Endothelial cell of umbilical vein (primary cell): ENCODE data around the gene STK17B. TPM values are rescaled to one million over a fixed set of nuclear protein-coding genes. Genes with fewer than 3 reads are reported as not detected.

Experiments used
- BruUV-seq: library from RNA; stranded (reverse); fragments of 400-500 nt; replicated peaks from 2 replicates; lab custom pipeline; 2021; lab: Mats Ljungman, UMichigan
- CTCF ChIA-PET: fragments of 300-600, 350-600 bp; sonication (Branson Sonifier 250); formaldehyde crosslinking; loops from one replicate; lab custom pipeline; 2021; ENCODE audit warnings: antibody characterized with exemption, inconsistent platforms; lab: Charles Lee
- POLR2A ChIA-PET: fragments of 300-600, 350-600 bp; sonication (Branson Sonifier 250); formaldehyde crosslinking; loops from one replicate; lab custom pipeline; 2021; ENCODE audit warnings: antibody characterized with exemption, inconsistent platforms; lab: Charles Lee
- DNase-seq: peaks from one replicate; pipeline ENCODE4 v3.0.0-alpha.2; 2011; ENCODE audit warnings: low read depth, low spot score
- FAIRE-seq: peaks from 2 replicates; lab custom pipeline; 2011; peaks lifted over from hg19 to GRCh38; lab: Jason Lieb, UNC
- H2AFZ ChIP-seq: 2 replicates; pipeline ENCODE4 v1.6.0; 2012; ENCODE audit warnings: low read depth, low read length, control low read depth, inconsistent platforms
- H3K27ac ChIP-seq: 2 replicates; pipeline ENCODE4 v1.5.1; 2011; ENCODE audit warnings: low read depth, mild to moderate bottlenecking, control low read depth, low read length, moderate library complexity; ENCODE audit not compliant: insufficient read depth
- H3K27me3 ChIP-seq, 2 experiments: 2 replicates each; pipeline versions ENCODE4 v1.6.0 to v1.6.1; 2011; ENCODE audit warnings: low read length in 2 of 2, mixed read lengths in 1 of 2; ENCODE audit not compliant: control insufficient read depth in 2 of 2, insufficient read depth in 2 of 2
- H3K36me3 ChIP-seq, 2 experiments: 2 replicates in 1 of 2; 3 replicates in 1 of 2; pipeline ENCODE4 v1.5.1; 2011; ENCODE audit warnings: low read length in 2 of 2, mild to moderate bottlenecking in 1 of 2, moderate library complexity in 1 of 2; ENCODE audit not compliant: control insufficient read depth in 2 of 2, insufficient read depth in 2 of 2; ENCODE audit errors: extremely low read depth in 1 of 2
- H3K4me1 ChIP-seq: 3 replicates; pipeline ENCODE4 v1.5.1; 2011; ENCODE audit warnings: mild to moderate bottlenecking, low read length; ENCODE audit not compliant: control insufficient read depth, insufficient read depth; ENCODE audit errors: extremely low read depth
- H3K4me2 ChIP-seq: 2 replicates; pipeline ENCODE4 v1.6.1; 2011; ENCODE audit warnings: low read length, control low read depth, mixed read lengths; ENCODE audit not compliant: insufficient read depth
- H3K4me3 ChIP-seq, 3 experiments: fragments of 200-600 bp in 1 of 3; sonication (generic), shearing (Covaris generic) in 1 of 3; replicated peaks in 1 of 3; 2 replicates each; pipeline ENCODE4 v1.5.1; 2011 to 2016; ENCODE audit warnings: control low read depth in 3 of 3, low read length in 3 of 3, mild to moderate bottlenecking in 2 of 3, inconsistent platforms in 1 of 3, low read depth in 1 of 3, moderate library complexity in 1 of 3; ENCODE audit not compliant: insufficient read depth in 1 of 3
- H3K79me2 ChIP-seq: 2 replicates; pipeline ENCODE4 v1.6.0; 2012; ENCODE audit warnings: low read length, inconsistent platforms; ENCODE audit not compliant: control insufficient read depth, insufficient read depth
- H3K9ac ChIP-seq: replicated peaks from 2 replicates; pipeline ENCODE3; 2011; ENCODE audit warnings: low read length, control low read depth; ENCODE audit not compliant: insufficient read depth; ENCODE audit errors: extremely low read depth
- H3K9me1 ChIP-seq: replicated peaks from 3 replicates; pipeline ENCODE4 v1.6.0; 2011; ENCODE audit warnings: mild to moderate bottlenecking, low read length; ENCODE audit not compliant: control insufficient read depth, insufficient read depth; ENCODE audit errors: extremely low read depth
- H3K9me3 ChIP-seq: replicated peaks from 2 replicates; pipeline ENCODE4 v1.5.1; 2012; ENCODE audit warnings: low read length, inconsistent platforms; ENCODE audit not compliant: control insufficient read depth, insufficient read depth
- H4K20me1 ChIP-seq: replicated peaks from 2 replicates; pipeline ENCODE3; 2011; ENCODE audit warnings: mild to moderate bottlenecking, low read length; ENCODE audit not compliant: control insufficient read depth, insufficient read depth; ENCODE audit errors: extremely low read depth
- CTCF ChIP-seq, 2 donors: IDR thresholded peaks; 1 replicate in 1 of 2; 2 replicates in 1 of 2; pipeline ENCODE4 v1.5.1; 2011; ENCODE audit warnings: low read length in 2 of 2, mild to moderate bottlenecking in 2 of 2, moderate library complexity in 2 of 2, control low read depth in 1 of 2, inconsistent platforms in 1 of 2, low read depth in 1 of 2; ENCODE audit not compliant: insufficient read depth in 1 of 2; ENCODE audit errors: extremely low read depth in 1 of 2
- EZH2 ChIP-seq: IDR thresholded peaks from 2 replicates; pipeline ENCODE4 v1.6.1; 2012; ENCODE audit warnings: borderline replicate concordance, low read depth, mild to moderate bottlenecking, moderate library complexity, low read length, inconsistent platforms; ENCODE audit not compliant: severe bottlenecking
- FOS ChIP-seq: IDR thresholded peaks from 2 replicates; pipeline ENCODE4 v1.6.1; 2011; ENCODE audit warnings: mild to moderate bottlenecking, low read length, moderate library complexity, borderline replicate concordance; ENCODE audit not compliant: insufficient read depth
- GATA2 ChIP-seq: IDR thresholded peaks from 2 replicates; pipeline ENCODE4 v1.7.0; 2011; ENCODE audit warnings: low read depth, mild to moderate bottlenecking, moderate library complexity, mixed read lengths, low read length; ENCODE audit not compliant: insufficient read length, insufficient read depth
- JUN ChIP-seq: IDR thresholded peaks from 2 replicates; pipeline ENCODE4 v1.6.1; 2011; ENCODE audit warnings: borderline replicate concordance, low read depth; ENCODE audit not compliant: insufficient read length, insufficient read depth
- MAX ChIP-seq: IDR thresholded peaks from 2 replicates; pipeline ENCODE4 v1.6.1; 2011; ENCODE audit not compliant: insufficient read depth, insufficient read length
- MYC ChIP-seq: IDR thresholded peaks from one replicate; pipeline ENCODE4 v1.6.1; 2011; ENCODE audit warnings: mild to moderate bottlenecking, low read depth, low read length
- POLR2A ChIP-seq: IDR thresholded peaks from 2 replicates; pipeline ENCODE4 v1.6.1; 2012; ENCODE audit warnings: low read depth, mild to moderate bottlenecking, control low read depth, low read length
- POLR2AphosphoS5 ChIP-seq: IDR thresholded peaks from 2 replicates; pipeline ENCODE4 v1.6.1; 2012; ENCODE audit warnings: low read depth, mild to moderate bottlenecking, control low read depth, low read length, moderate library complexity; ENCODE audit not compliant: insufficient read depth
- dilution Hi-C: fragments of 300-500 bp; cut with MboI; formaldehyde crosslinking; loops from one replicate; pipeline ENCODE4 v1.15.0; 2019; ENCODE audit warnings: low sequenced_read_pairs; ENCODE audit not compliant: extremely low pct_ligation_motif_present
- intact Hi-C: fragments of 100-400 bp; cut with micrococcal nuclease; formaldehyde crosslinking; loops from one replicate; pipeline ENCODE4 v1.10.0; 2022
- polyA plus RNA-seq, 4 experiments: library from polyadenylated mRNA; depleted of rRNA in 3 of 4; stranded (reverse) in 3 of 4; unstranded in 1 of 4; fragments of >200 nt; gene quantifications; 2 replicates each; pipeline versions ENCODE4 v1.2.1 to v1.2.3, GENCODE V29; 2011 to 2012; ENCODE audit warnings: missing spikeins in 1 of 4
- total RNA-seq: library from RNA; stranded (reverse); gene quantifications from 2 replicates; pipeline ENCODE4 v1.2.3, GENCODE V29; 2021

STK17B gene
- total and polyA plus RNA-seq, 2 donors (not counting 3 experiments of a cell fraction or from before 2014, with no cell fraction given) = 2.5 to 16.6 TPM

GRCh38 chr2:196215376-196215775, 44.0 kb upstream of the STK17B start:
- peaks cover 3 to 63% of the 10 kb centered on the region in 2 experiments for H3K36me3 ChIP-seq
- H3K9ac ChIP-seq = no peak overlapping the region
- no peaks in the 10 kb centered on the region for H3K4me1 ChIP-seq
- H3K27me3 ChIP-seq = no peaks in the 10 kb centered on the region
- no peak overlapping the region for H3K4me3 ChIP-seq
- TF ChIP-seq POLR2AphosphoS5 (no peak), POLR2A (no peak), MYC (no peak), EZH2 (no peak), FOS (no peak)
- no peak overlapping the region for H2AFZ ChIP-seq
- ChIA-PET POLR2A (no interaction called here), CTCF (interaction anchor here (1.5 to 3.0 kb wide), 2 partner anchors 61 to 137 kb away, joined by 7 to 13 read pairs; no protein-coding TSS in a partner anchor)
- H4K20me1 ChIP-seq = no peaks in the 10 kb centered on the region
- H3K9me3 ChIP-seq = no peaks in the 10 kb centered on the region
- no peak for FAIRE-seq
- no peaks in the 10 kb centered on the region for H3K9me1 ChIP-seq
- intact Hi-C loops = no loop called here
- no peaks in the 10 kb centered on the region for H3K79me2 ChIP-seq
- no peak for DNase-seq
- dilution Hi-C loops = no loop called here
- no TSS peak for BruUV-seq
- no peak overlapping the region for H3K27ac ChIP-seq
- H3K4me2 ChIP-seq = no peak overlapping the region

- FAIRE-seq (no peak), DNase-seq (no peak)
- H3K36me3 ChIP-seq = peaks cover 3 to 56% of the 10 kb centered on the region in 2 experiments
- no peak overlapping the region for H3K4me2 ChIP-seq
- H3K9me3 ChIP-seq = no peaks in the 10 kb centered on the region
- intact Hi-C loops = no loop called here
- CTCF ChIA-PET = interaction anchor here (1.2 to 3.0 kb wide), 2 partner anchors 136 to 239 kb away, joined by 4 to 13 read pairs; no protein-coding TSS in a partner anchor
- BruUV-seq = no TSS peak
- dilution Hi-C loops = no loop called here
- TF ChIP-seq POLR2AphosphoS5 (no peak), FOS (no peak), EZH2 (no peak), CTCF (IDR thresholded peaks at IDR 0.05; ENCODE audit: extremely low read depth in 1 of 2, insufficient read depth in 1 of 2, low read depth in 1 of 2, low read length in 2 of 2) (no peak), MAX (no peak), JUN (no peak), MYC (no peak), GATA2 (no peak), POLR2A (no peak)
- H3K4me1 ChIP-seq = no peaks in the 10 kb centered on the region
- H3K27me3 ChIP-seq = no peaks in the 10 kb centered on the region
- POLR2A ChIA-PET = no interaction called here
- H4K20me1 ChIP-seq = no peaks in the 10 kb centered on the region
- H3K4me3 ChIP-seq = no peak overlapping the region
- no peaks in the 10 kb centered on the region for H3K9me1 ChIP-seq
- H3K9ac ChIP-seq = no peak overlapping the region
- H3K27ac ChIP-seq = no peak overlapping the region
- H3K79me2 ChIP-seq = no peaks in the 10 kb centered on the region
- H2AFZ ChIP-seq = no peak overlapping the region
Observed at GRCh38 chr2:196214156-196214555, 42.8 kb upstream of the STK17B start.
